GM08714 (cell line): ENCODE measurements around the gene SPTLC2.
A peak's percentile ranks its signal among the peaks of the same experiment; 100 is the strongest.

Experiments
- H3K4me3 ChIP-seq: fragments of 200-500 bp; sonication (Bioruptor generic); 2 replicates; pipeline ENCODE4 v1.5.1; 2014; ENCODE audit warnings: mild to moderate bottlenecking, low read length, inconsistent platforms
- ZNF274 ChIP-seq: IDR thresholded peaks from 2 replicates; pipeline ENCODE4 v1.6.1; 2012; ENCODE audit warnings: mild to moderate bottlenecking, low read depth, low read length

The SPTLC2 gene

DNA sequence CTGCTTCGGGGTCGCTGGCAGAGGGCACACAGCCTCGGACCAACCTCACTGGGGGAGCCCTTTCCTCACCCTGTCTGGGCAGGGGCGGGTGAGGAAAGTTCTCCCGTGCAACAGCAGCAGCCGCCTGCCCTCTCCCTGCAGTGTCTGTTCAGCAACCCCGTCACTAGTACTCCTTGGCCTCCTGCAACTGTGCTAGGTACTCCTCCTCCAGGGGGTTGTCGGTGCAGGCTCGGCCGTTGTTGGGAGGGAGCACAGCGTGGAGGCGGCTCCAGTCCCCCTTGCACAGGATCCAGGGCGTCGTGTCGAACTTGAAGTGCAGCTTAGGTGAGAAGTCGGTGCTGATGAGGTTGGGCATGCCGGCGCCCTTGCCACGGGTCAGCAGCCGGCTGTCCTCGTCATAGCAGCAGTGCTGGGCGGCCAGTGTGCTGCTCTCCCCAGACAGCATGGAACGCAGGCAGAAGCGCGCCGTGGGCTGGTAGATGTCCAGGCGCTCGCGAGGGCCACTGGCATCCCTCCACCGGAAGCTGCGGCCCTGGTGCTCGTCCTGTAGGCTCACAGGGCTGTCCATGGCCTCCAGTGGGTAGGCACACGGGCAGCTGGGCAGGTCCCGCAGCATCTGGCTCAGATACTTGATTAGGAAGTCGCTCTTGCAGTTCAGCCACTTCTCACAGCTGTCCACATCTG is 140.9 kb downstream of the SPTLC2 start:
- no peak for TF ChIP-seq ZNF274
- no peak overlapping the region for H3K4me3 ChIP-seq

DNA sequence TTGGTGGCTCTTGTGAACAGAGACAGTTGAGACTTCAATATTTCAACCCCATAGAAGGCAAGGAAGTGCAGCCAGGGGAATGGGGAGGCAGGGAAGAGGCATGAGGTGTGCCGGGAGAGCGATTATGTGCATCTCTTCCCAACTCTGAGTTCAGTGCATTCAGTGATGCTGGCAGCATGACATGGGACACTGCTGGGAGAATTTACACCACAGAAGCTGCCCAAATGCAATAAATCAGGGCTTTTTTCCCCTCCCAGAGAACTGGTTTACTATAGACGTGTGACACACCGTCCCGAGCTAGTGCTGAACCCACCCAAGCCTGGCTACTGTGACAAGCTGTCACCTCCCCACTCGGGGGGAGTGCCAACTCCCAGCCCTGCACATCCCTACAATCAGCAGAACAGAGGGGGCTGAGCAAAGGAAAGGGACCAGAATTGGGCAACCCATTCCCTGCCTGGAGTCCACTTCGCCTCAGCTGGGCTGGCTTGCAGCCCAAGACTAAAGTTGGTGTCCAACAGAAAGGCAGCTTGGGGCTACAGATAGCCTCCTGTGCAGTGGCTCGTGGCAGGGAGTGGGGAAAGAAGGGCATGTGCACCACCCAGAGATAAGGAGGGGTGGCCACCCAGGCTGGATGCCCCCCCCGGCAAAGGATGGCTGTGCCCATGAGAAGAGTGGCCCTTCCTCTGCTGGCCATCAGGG is 141.8 kb downstream of the SPTLC2 start:
- TF ChIP-seq ZNF274 = no peak
- H3K4me3 ChIP-seq = no peak overlapping the region

DNA sequence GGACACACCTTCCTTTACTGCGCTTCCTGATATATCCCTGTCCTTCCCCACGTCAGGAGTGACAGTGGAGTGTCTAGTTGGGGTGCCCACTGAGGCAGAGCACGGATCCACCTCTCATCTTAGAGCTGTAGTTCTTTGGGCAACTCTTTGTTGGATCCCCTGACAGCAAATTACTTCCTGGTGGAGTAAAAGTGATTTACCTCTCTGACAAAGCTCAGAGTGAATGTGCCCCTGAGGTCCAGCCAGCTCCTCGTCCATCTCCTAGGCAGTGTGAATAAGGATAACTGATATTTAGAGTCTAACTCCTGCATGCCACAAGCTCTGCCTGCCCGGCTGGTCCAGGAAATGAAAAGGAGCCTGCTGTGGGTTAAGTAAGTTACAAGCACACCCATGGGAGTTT is 142.5 kb downstream of the SPTLC2 start:
- no peak for TF ChIP-seq ZNF274
- no peak overlapping the region for H3K4me3 ChIP-seq

DNA sequence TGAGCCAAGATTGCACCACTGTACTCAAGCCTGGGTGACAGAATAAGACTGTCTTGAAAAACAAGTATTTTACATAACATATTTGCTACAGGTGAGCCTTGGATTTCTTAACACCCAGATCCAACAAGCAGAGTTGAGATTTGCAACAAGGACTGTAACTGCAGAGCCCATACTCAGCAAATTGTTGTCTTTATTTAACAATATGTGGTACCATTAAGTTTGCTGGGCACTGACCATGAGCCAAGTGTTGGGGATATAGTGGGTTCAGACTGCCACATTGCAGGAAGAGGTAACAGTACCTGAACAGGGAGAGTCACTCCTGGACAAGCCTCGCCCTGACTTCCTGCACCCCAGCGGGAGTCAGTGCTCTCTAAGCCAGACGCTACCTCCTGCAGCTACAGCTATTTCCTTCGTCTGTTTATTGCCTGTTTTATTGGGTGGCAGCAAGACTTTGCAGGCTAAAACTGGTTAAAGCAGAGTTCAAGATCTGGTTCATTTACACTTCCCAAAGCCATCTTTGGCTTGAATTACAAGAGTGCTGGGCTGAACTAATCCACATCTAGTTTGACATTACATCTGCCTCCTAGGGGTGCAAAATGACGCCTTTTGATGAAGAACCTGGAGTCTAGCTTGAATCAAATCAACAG is 146.1 kb downstream of the SPTLC2 start:
- no peak overlapping the region for H3K4me3 ChIP-seq
- no peak for TF ChIP-seq ZNF274

DNA sequence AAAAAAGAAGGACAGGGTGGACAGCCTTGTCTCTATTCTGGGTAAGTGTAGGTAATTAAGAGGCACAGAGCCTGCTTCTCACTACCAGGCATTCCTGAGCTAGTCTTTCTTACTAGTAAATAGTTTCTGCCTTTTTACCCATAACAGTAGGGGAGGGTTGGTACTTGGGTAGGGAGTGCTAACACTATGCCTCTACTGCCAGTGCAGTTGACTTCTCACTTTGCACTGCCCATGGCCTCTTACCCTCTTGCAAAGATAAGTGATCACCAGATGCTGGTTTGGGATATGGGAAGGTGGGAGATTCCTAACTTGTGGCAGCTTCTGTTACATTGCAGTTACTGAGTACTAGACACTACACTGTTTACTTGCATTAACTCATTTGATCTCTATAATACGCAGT is 146.9 kb downstream of the SPTLC2 start:
- H3K4me3 ChIP-seq = no peak overlapping the region
- TF ChIP-seq ZNF274 = no peak

DNA sequence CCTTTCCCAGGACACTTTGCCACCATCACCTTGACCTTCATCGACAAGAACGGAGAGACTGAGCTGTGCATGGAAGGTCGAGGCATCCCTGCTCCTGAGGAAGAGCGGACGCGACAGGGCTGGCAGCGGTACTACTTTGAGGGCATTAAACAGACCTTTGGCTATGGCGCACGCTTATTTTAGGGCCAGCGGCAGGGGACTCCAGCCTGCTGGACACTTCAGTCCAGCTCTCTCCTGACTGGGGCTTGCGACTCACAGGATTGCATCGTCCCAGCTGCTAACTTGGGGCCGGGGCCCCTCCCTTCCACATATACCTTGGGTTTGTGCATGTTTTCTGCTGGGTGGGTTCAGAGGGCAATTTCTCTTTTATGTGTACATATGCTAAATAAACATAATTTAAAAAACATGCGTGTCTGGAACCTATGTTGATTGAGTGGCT is 147.4 kb downstream of the SPTLC2 start:
- no peak for TF ChIP-seq ZNF274
- H3K4me3 ChIP-seq = no peak overlapping the region

DNA sequence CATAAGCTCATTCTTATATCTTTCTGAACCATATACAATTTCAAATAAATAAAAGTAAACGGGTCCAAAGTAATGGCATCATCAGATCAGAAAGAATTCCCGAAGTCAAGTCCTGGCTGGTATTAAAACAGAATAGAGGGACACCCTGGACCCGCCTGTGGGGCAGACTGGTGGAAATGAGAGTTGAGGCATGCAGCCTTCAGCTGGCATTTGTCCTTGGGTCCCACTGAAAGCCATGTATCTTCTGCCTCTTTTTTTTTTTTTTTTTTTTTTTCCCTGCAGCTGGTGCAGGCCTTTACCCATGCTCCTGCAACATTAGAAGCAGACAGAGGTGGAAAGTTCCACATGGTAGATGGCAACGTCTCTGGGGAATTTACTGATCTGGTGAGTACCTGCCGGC is 148.6 kb downstream of the SPTLC2 start:
- TF ChIP-seq ZNF274 = no peak
- no peak overlapping the region for H3K4me3 ChIP-seq

DNA sequence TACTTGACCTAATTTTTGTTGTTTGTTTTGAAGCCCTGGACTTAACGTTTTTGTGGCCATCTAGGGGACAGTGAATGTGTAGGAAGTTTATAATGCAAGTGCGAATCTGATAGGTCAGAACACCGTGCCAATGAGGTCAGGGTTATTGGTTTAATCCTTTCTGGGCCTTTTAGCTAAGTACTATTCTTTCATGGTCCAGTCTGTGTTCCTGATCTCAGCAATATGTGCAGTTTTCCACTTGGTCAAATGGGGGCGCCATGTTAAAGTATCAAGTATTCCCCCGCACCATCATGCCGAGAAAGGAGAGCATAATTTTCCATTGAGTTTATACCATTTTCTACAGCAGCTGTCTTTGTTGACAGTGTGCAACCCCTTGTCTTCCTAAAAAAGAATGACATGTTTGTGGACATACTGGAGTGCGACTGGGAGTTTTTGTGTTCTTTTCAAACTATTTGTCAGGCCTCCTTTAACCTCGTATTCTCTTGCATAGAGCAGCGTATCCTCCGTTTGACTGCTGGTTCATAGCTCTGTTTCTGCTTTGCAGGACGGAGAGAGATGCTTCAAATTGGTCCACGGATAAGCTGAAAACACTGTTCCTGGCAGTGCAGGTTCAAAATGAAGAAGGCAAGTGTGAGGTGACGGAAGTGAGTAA is 157.2 kb downstream of the SPTLC2 start:
- no peak for TF ChIP-seq ZNF274
- H3K4me3 ChIP-seq = peak overlapping the region; percentile 90

DNA sequence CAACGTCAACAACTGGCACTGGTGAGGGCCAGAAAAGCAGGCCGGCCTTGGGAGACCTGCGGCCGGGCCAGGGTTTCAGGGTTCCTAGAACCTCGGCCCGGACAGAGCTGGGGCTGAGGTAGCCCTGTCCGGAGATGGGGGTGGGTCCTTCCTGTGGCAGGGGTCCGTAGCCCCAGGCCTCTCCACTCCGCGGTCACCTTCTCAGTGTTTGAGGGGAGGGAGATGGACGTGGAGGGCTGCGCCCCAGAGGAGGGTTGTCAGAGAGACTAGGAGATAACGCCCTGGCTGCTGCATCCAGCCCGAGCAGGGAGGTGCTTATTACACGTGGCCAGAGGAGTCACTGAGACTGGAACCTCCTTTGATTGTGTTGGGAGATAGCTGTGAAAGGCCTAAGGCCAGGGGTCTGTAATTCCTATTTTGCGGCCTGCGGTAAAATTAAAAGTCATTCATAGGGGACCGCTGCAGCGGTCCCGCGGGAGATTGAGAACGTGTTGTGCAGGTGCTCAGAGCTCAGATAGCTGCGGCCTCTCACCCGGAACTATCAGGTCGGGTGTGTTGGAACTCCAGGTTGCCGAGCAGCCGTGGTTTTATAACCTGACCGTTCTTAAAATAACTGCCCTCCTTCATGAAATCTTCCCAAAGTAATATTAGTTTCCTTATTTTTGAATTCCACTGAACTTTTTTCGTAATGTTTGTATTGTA is 158.0 kb downstream of the SPTLC2 start:
- TF ChIP-seq ZNF274 = no peak
- peak overlapping the region; percentile 90 for H3K4me3 ChIP-seq

DNA sequence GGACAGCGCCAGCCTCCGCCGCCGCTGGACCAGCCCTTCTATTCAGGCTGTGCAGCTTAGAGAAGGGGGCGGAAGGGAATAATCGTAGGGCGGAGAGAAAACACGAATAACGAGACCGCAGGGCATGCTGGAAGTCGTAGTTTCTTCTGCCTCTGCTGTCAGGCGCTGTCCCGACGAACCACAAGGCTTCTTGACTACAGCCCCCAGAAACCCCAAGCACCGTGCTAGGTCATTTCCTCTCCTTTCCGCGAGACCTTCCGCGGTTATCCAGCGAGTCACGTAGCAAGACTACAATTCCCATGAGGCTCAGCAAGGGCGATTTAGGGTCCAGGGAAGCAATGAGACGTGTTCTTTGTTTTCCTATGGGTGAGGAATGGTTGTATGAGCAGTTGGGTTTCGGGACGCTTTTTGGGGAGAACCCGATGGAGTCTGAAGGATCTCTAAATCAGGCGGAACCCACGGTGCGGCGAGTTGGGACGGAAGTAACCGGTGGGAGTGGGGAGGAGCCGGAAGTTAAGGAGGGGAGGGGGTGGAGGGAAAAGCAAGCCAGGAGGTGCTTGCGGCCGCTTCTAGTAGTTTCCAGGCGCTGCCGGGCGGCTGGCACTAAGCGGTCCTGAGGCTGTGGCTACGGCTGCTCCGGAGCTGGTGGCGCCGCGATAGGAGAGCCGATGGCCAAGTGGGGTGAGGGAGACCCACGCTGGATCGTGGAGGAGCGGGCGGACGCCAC is 158.8 kb downstream of the SPTLC2 start, which contains the start of the genes AHSA1 and VIPAS39:
TSS of gene AHSA1 (plus strand) at position 572 of the 727 bp plus-strand sequence. CDS start at position 669, 97 bp downstream.
TSS of gene VIPAS39 (minus strand) at position 80 of the 727 bp plus-strand sequence. CDS start 3,499 bp downstream, outside the sequence.
- TF ChIP-seq ZNF274 = no peak
- H3K4me3 ChIP-seq = peak within 1 kb of the TSS; percentile 90

DNA sequence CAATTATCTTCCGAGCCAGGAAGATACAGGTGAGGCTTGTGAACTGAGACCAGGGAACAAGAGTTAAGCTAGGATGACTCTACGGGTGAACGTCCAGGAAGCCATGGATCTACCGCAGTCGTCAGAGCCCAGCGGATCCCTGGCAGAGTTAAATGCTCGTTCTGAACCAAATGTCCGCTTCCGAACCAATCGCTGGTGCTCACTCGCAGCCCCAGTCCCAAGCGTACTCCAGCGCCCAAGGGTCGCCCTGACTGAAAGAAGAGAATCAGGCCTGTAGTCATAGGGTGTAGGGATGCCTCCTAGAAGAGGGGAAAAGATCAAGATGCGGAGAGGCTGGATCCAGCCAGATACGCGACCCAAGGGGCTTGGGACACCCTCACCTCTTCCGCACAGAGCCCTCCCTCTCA is 159.3 kb downstream of the SPTLC2 start:
- no peak for TF ChIP-seq ZNF274
- peak overlapping the region; percentile 79 for H3K4me3 ChIP-seq
